Osteoblast (primary cell): ENCODE data around the gene PLOD1. TPM values are rescaled to one million over a fixed set of nuclear protein-coding genes. Genes with fewer than 3 reads are reported as not detected.

Source experiments
- DNase-seq: peaks from one replicate; pipeline ENCODE4 v3.0.0; 2011; ENCODE audit warnings: low spot score, mixed read lengths; ENCODE audit not compliant: insufficient read length; ENCODE audit errors: missing footprints
- H2AFZ ChIP-seq: 2 replicates; pipeline ENCODE4 v1.6.0; 2011; ENCODE audit warnings: mild to moderate bottlenecking, low read length
- H3K27ac ChIP-seq: 2 replicates; pipeline ENCODE4 v1.5.1; 2011; ENCODE audit warnings: mild to moderate bottlenecking, low read depth, low read length, moderate library complexity
- H3K27me3 ChIP-seq: 2 replicates; pipeline ENCODE4 v1.6.0; 2012; ENCODE audit warnings: mild to moderate bottlenecking, control low read depth, inconsistent platforms, low read length, moderate library complexity; ENCODE audit not compliant: insufficient read depth
- H3K36me3 ChIP-seq: 2 replicates; pipeline ENCODE4 v1.5.1; 2011; ENCODE audit warnings: mild to moderate bottlenecking, low read length, control low read depth, moderate library complexity; ENCODE audit not compliant: insufficient read depth
- H3K4me1 ChIP-seq: 2 replicates; pipeline ENCODE4 v1.5.1; 2011; ENCODE audit warnings: mild to moderate bottlenecking, low read length, control low read depth, moderate library complexity; ENCODE audit not compliant: insufficient read depth
- H3K4me2 ChIP-seq: 2 replicates; pipeline ENCODE4 v1.6.0; 2011; ENCODE audit warnings: mild to moderate bottlenecking, low read length; ENCODE audit not compliant: insufficient read depth
- H3K4me3 ChIP-seq: fragments of 200-600 bp; sonication (generic); 3 replicates; pipeline ENCODE4 v1.5.1; 2012; ENCODE audit warnings: mild to moderate bottlenecking, low read length, inconsistent platforms; ENCODE audit not compliant: insufficient read depth
- H3K79me2 ChIP-seq: 2 replicates; pipeline ENCODE4 v1.6.0; 2012; ENCODE audit warnings: mild to moderate bottlenecking, low read length, control low read depth, inconsistent platforms; ENCODE audit not compliant: insufficient read depth
- H3K9me3 ChIP-seq: 2 replicates; pipeline ENCODE4 v1.5.1; 2011; ENCODE audit warnings: low read depth, low read length, control low read depth
- H4K20me1 ChIP-seq: 2 replicates; pipeline ENCODE4 v1.6.0; 2012; ENCODE audit warnings: mild to moderate bottlenecking, low read length, control low read depth; ENCODE audit not compliant: insufficient read depth
- total RNA-seq: library from RNA; depleted of rRNA; stranded (reverse); fragments of >200 nt; gene quantifications from 2 replicates; pipeline ENCODE4 v1.2.3, GENCODE V29; 2012
- TF ChIP-seq, protein P1 (sequence below): IDR thresholded peaks from 2 replicates; pipeline ENCODE4 v1.5.1; 2011; ENCODE audit warnings: mild to moderate bottlenecking, low read depth, low read length, moderate library complexity; ENCODE audit errors: extremely low read depth

Gene PLOD1
- total RNA-seq, 1 donor: 281 TPM

DNA sequence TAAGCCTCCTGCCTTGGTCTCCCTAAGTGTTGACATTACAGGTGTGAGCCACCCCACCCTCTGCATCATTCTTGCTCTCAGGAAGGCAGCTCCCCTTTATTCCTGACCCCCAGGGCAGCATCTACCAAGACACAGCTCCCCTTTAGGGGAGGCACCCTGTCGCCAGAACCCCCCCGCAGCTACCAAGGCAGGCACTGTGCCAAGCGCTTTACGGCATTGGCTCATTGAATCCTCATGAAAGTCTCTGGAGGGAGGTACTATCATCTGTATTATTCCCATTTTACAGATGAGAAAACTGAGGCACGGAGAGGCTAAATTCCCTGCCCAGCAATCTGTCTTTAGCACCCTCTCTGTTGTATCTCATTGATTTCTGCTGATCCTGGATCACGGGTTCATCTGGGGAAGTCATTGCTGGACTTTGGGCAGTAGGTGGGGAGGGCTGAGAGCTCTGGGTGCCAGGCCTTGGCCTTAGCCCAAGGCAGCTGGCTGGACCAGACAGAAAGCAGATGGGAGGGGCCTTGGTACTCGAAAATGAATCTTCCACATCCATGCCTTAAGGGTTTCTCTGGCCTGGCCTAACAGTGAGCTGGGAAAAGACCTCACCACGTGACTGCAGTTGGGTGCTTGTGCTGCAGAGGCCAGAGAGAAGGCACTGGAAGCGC, 5.9 kb downstream of the PLOD1 start:
- H3K4me3 ChIP-seq: no peak overlapping the region
- peak; percentile 75 for DNase-seq
- H3K27ac ChIP-seq: no peak overlapping the region
- no peaks in the 10 kb centered on the region for H3K27me3 ChIP-seq
- TF ChIP-seq, protein P1, sequence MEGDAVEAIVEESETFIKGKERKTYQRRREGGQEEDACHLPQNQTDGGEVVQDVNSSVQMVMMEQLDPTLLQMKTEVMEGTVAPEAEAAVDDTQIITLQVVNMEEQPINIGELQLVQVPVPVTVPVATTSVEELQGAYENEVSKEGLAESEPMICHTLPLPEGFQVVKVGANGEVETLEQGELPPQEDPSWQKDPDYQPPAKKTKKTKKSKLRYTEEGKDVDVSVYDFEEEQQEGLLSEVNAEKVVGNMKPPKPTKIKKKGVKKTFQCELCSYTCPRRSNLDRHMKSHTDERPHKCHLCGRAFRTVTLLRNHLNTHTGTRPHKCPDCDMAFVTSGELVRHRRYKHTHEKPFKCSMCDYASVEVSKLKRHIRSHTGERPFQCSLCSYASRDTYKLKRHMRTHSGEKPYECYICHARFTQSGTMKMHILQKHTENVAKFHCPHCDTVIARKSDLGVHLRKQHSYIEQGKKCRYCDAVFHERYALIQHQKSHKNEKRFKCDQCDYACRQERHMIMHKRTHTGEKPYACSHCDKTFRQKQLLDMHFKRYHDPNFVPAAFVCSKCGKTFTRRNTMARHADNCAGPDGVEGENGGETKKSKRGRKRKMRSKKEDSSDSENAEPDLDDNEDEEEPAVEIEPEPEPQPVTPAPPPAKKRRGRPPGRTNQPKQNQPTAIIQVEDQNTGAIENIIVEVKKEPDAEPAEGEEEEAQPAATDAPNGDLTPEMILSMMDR: no peak
- no peaks in the 10 kb centered on the region for H3K9me3 ChIP-seq
- H3K36me3 ChIP-seq: peaks cover 11% of the 10 kb centered on the region
- H3K4me1 ChIP-seq: peaks cover 9% of the 10 kb centered on the region
- peaks cover 19% of the 10 kb centered on the region for H4K20me1 ChIP-seq
- H2AFZ ChIP-seq: no peak overlapping the region
- H3K79me2 ChIP-seq: peaks cover 38% of the 10 kb centered on the region
- no peak overlapping the region for H3K4me2 ChIP-seq

DNA sequence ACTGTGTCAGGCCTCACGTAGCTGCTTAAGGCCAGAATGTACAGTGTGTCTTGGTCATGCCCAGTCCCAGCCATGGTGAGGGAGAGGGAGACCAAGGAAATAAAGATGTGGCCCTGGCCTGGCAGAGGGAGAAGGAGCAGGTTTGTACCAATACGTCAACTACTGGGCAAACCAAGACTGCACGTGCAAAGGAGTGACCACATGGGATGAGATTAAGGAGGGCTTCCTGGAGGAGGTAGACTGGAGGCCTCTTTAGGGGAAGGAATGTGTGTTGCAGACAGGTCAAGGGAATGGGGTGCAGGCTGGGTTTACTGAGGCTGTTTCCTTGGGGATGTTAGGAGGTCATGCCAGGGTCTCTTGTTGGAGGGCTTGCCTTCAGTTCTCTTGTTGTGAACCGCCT, 7.8 kb downstream of the PLOD1 start:
- H4K20me1 ChIP-seq: peaks cover 19% of the 10 kb centered on the region
- no peak overlapping the region for H2AFZ ChIP-seq
- peaks cover 21% of the 10 kb centered on the region for H3K36me3 ChIP-seq
- H3K9me3 ChIP-seq: peaks cover 4% of the 10 kb centered on the region
- H3K27ac ChIP-seq: no peak overlapping the region
- no peak for DNase-seq
- H3K27me3 ChIP-seq: no peaks in the 10 kb centered on the region
- no peak overlapping the region for H3K4me2 ChIP-seq
- TF ChIP-seq, protein P1: no peak
- H3K79me2 ChIP-seq: peaks cover 29% of the 10 kb centered on the region
- H3K4me1 ChIP-seq: peaks cover 9% of the 10 kb centered on the region
- no peak overlapping the region for H3K4me3 ChIP-seq

DNA sequence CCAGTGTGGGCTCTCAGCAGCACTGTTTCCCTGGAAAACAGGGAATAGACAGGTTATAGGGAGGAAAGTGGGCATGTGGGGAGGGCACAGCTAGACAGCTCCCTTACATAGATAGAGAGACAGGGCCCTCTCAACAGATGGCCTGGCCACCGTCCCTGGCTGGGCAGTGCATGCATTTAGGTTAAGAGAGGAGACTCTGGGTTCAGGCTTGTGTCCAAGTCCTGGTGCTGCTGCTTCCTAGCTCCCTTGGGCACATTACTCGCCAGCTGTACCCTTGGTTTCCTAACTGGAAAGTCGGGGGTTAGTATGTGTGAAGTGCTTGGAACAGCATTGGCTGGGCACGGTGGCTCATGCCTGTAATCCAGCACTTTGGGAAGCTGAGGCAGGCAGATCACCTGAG, 9.1 kb downstream of the PLOD1 start:
- H3K4me3 ChIP-seq: no peak overlapping the region
- TF ChIP-seq, protein P1: no peak
- peaks cover 29% of the 10 kb centered on the region for H3K36me3 ChIP-seq

GRCh38 chr1:11944358-11944931, 9.9 kb downstream of the PLOD1 start:
- Histone ChIP-seq H3K27me3 (no peaks in the 10 kb centered on the region), H2AFZ (no peak overlapping the region), H4K20me1 (peaks cover 9% of the 10 kb centered on the region), H3K9me3 (peaks cover 4% of the 10 kb centered on the region), H3K27ac (no peak overlapping the region), H3K4me2 (no peak overlapping the region), H3K36me3 (peaks cover 35% of the 10 kb centered on the region), H3K4me1 (peaks cover 3% of the 10 kb centered on the region), H3K79me2 (peaks cover 11% of the 10 kb centered on the region), H3K4me3 (no peak overlapping the region)
- peak; percentile 69 for DNase-seq
- TF ChIP-seq, protein P1: no peak

More for the DNA sequence above, 9.1 kb downstream of the PLOD1 start:
- H3K27ac ChIP-seq: no peak overlapping the region
- peaks cover 15% of the 10 kb centered on the region for H4K20me1 ChIP-seq
- peaks cover 19% of the 10 kb centered on the region for H3K79me2 ChIP-seq
- no peak overlapping the region for H2AFZ ChIP-seq
- peak; percentile 42 for DNase-seq
- H3K27me3 ChIP-seq: no peaks in the 10 kb centered on the region
- H3K4me1 ChIP-seq: peaks cover 7% of the 10 kb centered on the region
- peaks cover 4% of the 10 kb centered on the region for H3K9me3 ChIP-seq
- H3K4me2 ChIP-seq: no peak overlapping the region
